Measurements from ENCODE around the gene VMP1.
"Not testable (repeated sequence)": the region's sequence is repeated elsewhere in the genome, so short reads cannot be mapped to it uniquely, and the experiment has no call there.

VMP1 gene

GRCh38 chr17:59845595-59846393 lies 138.3 kb downstream of the VMP1 start:
- H3K4me1 Mint-ChIP-seq (ENCODE audit: low read depth) = peaks cover 58% of the 10 kb centered on the region
- peak overlapping the region; percentile 52 for H3K4me3 Mint-ChIP-seq
- H3K9me3 Mint-ChIP-seq = no peaks in the 10 kb centered on the region
- no peaks in the 10 kb centered on the region for H3K27me3 Mint-ChIP-seq (ENCODE audit: low read depth)
- peak overlapping the region; percentile 96 for H3K27ac Mint-ChIP-seq
- peaks cover 26% of the 10 kb centered on the region for H3K36me3 Mint-ChIP-seq (ENCODE audit: low read depth)

GRCh38 chr17:59846394-59847165 lies 139.1 kb downstream of the VMP1 start:
- Mint-ChIP-seq H3K9me3 (no peaks in the 10 kb centered on the region), H3K4me3 (peak overlapping the region; percentile 52), H3K4me1 (ENCODE audit: low read depth) (peaks cover 59% of the 10 kb centered on the region), H3K27ac (peak overlapping the region; percentile 96), H3K36me3 (ENCODE audit: low read depth) (peaks cover 18% of the 10 kb centered on the region), H3K27me3 (ENCODE audit: low read depth) (no peaks in the 10 kb centered on the region)

- Mint-ChIP-seq H3K4me3 (no peak overlapping the region), H3K36me3 (ENCODE audit: low read depth) (peaks cover 4% of the 10 kb centered on the region), H3K4me1 (ENCODE audit: low read depth) (peaks cover 66% of the 10 kb centered on the region), H3K9me3 (no peaks in the 10 kb centered on the region), H3K27ac (peak overlapping the region; percentile 90), H3K27me3 (ENCODE audit: low read depth) (no peaks in the 10 kb centered on the region)
Measured at GRCh38 chr17:59848385-59848668, 140.9 kb downstream of the VMP1 start.

GRCh38 chr17:59848778-59849177 lies 141.3 kb downstream of the VMP1 start:
- Mint-ChIP-seq H3K27ac (peak overlapping the region; percentile 90), H3K4me1 (ENCODE audit: low read depth) (peaks cover 64% of the 10 kb centered on the region), H3K27me3 (ENCODE audit: low read depth) (no peaks in the 10 kb centered on the region), H3K4me3 (peak overlapping the region; percentile 54), H3K9me3 (no peaks in the 10 kb centered on the region), H3K36me3 (ENCODE audit: low read depth) (peaks cover 3% of the 10 kb centered on the region)

- H3K27me3 Mint-ChIP-seq (ENCODE audit: low read depth); H3K4me3 Mint-ChIP-seq; H3K9me3 Mint-ChIP-seq; H3K36me3 Mint-ChIP-seq (ENCODE audit: low read depth): not testable (repeated sequence)
- Mint-ChIP-seq H3K4me1 (ENCODE audit: low read depth) (peaks cover 62% of the 10 kb centered on the region), H3K27ac (peak overlapping the region; percentile 34)
Measured at GRCh38 chr17:59850311-59850710, 142.9 kb downstream of the VMP1 start.

- peaks cover 8% of the 10 kb centered on the region for H3K36me3 Mint-ChIP-seq (ENCODE audit: low read depth)
- peak overlapping the region; percentile 79 for H3K27ac Mint-ChIP-seq
- H3K4me3 Mint-ChIP-seq = no peak overlapping the region
- no peaks in the 10 kb centered on the region for H3K27me3 Mint-ChIP-seq (ENCODE audit: low read depth)
- peaks cover 56% of the 10 kb centered on the region for H3K4me1 Mint-ChIP-seq (ENCODE audit: low read depth)
- no peaks in the 10 kb centered on the region for H3K9me3 Mint-ChIP-seq
Measured at GRCh38 chr17:59851439-59852375, 144.3 kb downstream of the VMP1 start.

- not testable (repeated sequence) for H3K27me3 Mint-ChIP-seq (ENCODE audit: low read depth)
Measured at GRCh38 chr17:59852847-59853167, 145.4 kb downstream of the VMP1 start.

GRCh38 chr17:59853168-59853918 lies 145.9 kb downstream of the VMP1 start:
- H3K36me3 Mint-ChIP-seq (ENCODE audit: low read depth) = peaks cover 8% of the 10 kb centered on the region
- H3K27me3 Mint-ChIP-seq (ENCODE audit: low read depth) = no peaks in the 10 kb centered on the region
- no peaks in the 10 kb centered on the region for H3K9me3 Mint-ChIP-seq
- peak overlapping the region; percentile 9 for H3K4me3 Mint-ChIP-seq
- peak overlapping the region; percentile 93 for H3K27ac Mint-ChIP-seq
- H3K4me1 Mint-ChIP-seq (ENCODE audit: low read depth) = peaks cover 55% of the 10 kb centered on the region

More at GRCh38 chr17:59852847-59853167, 145.4 kb downstream of the VMP1 start:
- H3K9me3 Mint-ChIP-seq; H3K36me3 Mint-ChIP-seq (ENCODE audit: low read depth); H3K4me3 Mint-ChIP-seq: not testable (repeated sequence)
- H3K27ac Mint-ChIP-seq = peak overlapping the region; percentile 93
- H3K4me1 Mint-ChIP-seq (ENCODE audit: low read depth) = peaks cover 54% of the 10 kb centered on the region

GRCh38 chr17:59853919-59854729 lies 146.7 kb downstream of the VMP1 start:
- not testable (repeated sequence) for H3K36me3 Mint-ChIP-seq (ENCODE audit: low read depth); H3K9me3 Mint-ChIP-seq; H3K27me3 Mint-ChIP-seq (ENCODE audit: low read depth); H3K4me3 Mint-ChIP-seq
- Mint-ChIP-seq H3K4me1 (ENCODE audit: low read depth) (peaks cover 52% of the 10 kb centered on the region), H3K27ac (peak overlapping the region; percentile 93)

GRCh38 chr17:59856859-59857794 lies 149.7 kb downstream of the VMP1 start:
- Mint-ChIP-seq H3K4me1 (ENCODE audit: low read depth) (peaks cover 41% of the 10 kb centered on the region), H3K27ac (no peak overlapping the region), H3K9me3 (no peaks in the 10 kb centered on the region), H3K27me3 (ENCODE audit: low read depth) (no peaks in the 10 kb centered on the region), H3K4me3 (no peak overlapping the region), H3K36me3 (ENCODE audit: low read depth) (peaks cover 18% of the 10 kb centered on the region)

GRCh38 chr17:59858167-59858816 lies 150.8 kb downstream of the VMP1 start:
- Mint-ChIP-seq H3K27ac (peak overlapping the region; percentile 13), H3K36me3 (ENCODE audit: low read depth) (peaks cover 18% of the 10 kb centered on the region), H3K4me1 (ENCODE audit: low read depth) (peaks cover 30% of the 10 kb centered on the region), H3K9me3 (no peaks in the 10 kb centered on the region), H3K27me3 (ENCODE audit: low read depth) (no peaks in the 10 kb centered on the region), H3K4me3 (no peak overlapping the region)

GRCh38 chr17:59858932-59859331 lies 151.5 kb downstream of the VMP1 start:
- H3K4me3 Mint-ChIP-seq = no peak overlapping the region
- no peaks in the 10 kb centered on the region for H3K9me3 Mint-ChIP-seq
- H3K27me3 Mint-ChIP-seq (ENCODE audit: low read depth) = no peaks in the 10 kb centered on the region
- H3K4me1 Mint-ChIP-seq (ENCODE audit: low read depth) = peaks cover 27% of the 10 kb centered on the region
- no peak overlapping the region for H3K27ac Mint-ChIP-seq
- H3K36me3 Mint-ChIP-seq (ENCODE audit: low read depth) = peaks cover 22% of the 10 kb centered on the region
